HG03558 (cell line): ENCODE measurements around the gene CISTR.
"Not testable (repeated sequence)": the region's sequence is repeated elsewhere in the genome, so short reads cannot be mapped to it uniquely, and the experiment has no call there.

Experiments used
- ATAC-seq: cut with Tn5 transposase; IDR thresholded peaks from one replicate; pipeline ENCODE4 v1.9.1; 2021; ENCODE audit warnings: moderate number of reproducible peaks; ENCODE audit not compliant: unreplicated experiment; ENCODE audit errors: extremely low read depth

Gene CISTR

DNA sequence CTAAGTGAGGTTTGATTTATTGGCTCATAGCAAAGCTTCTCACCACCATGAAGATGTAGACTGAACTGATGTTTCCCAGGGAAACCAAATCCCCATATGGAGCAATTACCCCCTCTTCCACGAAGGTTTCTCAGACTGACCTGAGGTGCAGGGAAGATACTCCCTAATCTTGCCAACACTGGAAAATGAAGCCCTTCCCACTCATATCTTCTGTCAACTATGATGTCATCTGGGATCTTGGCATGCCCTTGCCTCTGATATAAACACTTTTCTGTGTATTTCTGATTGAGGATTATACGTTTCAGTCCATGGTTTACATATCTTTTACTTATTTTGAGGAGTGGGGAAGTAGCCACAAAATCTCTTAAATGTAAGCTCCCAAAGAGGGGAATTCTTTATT lies 14.1 kb upstream of the CISTR start:
- ATAC-seq, result no peak

DNA sequence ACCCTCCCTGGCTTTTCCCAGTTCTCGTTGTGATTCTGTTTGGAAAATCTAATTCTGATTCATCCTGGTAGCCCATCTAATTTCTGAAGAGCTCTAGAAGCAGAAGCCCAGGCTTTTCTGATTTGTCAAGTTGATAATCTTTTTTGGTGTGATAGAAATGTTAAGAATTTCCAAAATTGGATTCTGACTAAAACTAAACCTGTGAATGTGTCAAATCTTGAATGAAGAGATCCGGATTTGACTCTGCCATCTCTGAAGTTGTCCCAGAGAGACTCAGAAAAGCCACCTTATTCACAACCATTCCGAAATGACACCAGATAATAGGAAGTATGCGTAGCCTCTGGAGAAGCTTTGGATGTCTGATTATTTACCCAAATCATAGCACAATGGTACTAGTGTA lies 12.8 kb upstream of the CISTR start:
- no peak for ATAC-seq

DNA sequence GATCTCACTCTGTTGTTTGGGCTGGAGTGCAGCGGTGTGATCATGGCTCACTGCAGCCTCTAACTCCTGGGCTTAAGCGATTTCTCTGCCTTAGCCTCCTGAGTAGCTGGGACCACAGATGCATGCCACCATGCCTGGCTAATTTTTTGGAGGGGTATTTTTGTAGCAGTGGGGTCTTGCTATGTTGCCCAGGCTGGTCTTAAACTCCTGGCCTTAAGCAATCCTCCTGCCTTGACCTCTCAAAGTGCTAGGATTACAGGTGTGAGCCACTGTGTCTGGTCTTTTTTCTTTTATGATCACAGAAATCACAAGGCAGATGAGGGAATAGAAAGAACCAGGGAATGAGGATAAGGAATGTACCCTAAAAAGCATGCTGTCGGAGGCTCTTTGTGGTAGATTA lies 11.0 kb upstream of the CISTR start:
- ATAC-seq, result not testable (repeated sequence)

DNA sequence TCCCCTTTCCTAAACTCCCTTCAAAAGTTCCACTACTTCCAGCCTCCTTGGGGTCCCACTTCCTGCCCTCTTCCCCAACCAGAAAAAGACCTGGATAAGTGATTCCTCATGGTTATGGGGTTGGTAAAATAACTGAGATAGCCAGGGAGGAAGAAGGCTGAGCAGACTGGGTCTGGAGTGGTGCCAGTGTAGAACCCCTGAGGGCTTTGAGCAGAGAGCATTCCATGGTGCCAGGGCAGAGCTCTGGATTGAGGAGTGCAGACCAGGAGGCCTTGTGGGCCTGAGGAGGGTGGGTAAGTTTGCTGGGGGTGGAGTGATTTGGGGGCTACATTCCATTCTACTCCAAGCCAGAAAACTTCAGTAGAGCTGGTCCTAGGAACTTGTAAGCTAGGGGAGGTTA lies 9.5 kb upstream of the CISTR start:
- no peak for ATAC-seq

DNA sequence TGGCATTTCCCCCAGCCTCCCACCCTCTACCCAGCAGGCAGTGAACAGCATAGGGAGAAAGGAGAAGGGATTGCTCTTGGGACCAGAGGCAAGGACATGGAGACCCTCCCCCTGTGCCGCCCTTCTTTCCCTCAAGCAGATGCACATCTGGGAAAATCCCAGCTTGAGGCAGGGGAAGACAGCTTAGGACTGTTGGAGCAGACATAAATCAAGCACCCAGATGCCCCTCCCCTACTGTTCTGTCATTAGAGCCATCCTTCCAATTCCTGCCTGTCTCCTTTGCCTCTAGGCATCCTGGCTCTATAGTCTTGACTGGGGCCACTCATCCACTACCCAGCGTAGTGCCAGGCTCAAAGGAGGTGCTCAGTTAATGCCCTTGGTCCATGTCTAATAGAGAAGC lies 7.5 kb upstream of the CISTR start:
- no peak for ATAC-seq

DNA sequence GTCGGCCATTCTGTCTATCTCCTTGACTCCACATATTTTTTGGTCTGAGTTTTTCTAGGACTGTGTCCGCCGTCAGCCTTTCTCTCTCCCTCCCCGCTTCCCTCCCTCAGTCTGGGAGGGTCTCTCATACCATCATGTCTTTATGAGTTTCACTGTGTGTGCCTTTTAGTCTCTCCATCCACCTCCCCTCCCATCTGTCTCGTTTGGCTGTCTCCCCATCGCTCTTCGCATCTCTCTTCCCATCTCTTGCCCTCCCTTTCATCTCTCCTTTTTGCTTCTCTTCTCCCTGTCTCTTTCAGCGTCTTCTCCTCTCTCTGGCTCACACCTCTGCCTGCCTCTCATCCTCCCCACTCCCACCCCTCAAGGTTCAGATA lies 6.9 kb upstream of the CISTR start:
- no peak for ATAC-seq

DNA sequence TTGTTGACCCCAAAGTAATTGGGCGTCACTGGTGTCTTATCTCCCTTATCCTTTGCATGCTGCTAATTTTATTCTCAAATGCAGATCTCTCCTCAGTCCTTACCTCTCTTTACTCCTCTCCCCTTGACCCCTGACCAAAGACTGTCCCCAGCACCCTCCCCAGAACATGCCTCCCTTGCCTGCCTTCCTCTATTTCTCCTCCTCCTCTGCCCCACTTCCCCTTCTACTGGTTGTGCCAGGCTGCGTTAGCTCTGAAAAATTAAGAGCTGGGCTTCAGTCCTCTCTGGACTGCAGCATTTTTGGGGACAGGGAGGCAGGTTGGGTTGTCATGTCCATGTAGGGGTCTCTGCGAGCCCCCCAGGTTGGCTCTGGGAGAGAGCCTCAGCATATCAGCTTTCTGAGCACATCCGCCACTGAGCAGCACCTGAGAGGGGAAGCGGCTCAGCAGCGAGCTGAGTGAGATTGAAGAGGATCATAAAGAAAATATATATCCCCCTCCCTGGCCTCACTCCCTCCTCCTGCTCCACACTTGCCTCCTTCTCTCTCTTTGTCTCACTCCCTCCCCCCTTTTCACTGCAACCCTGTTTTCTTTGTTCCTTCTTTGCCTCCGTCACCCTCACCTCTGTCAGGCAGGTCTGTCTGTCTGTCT lies 6.4 kb upstream of the CISTR start:
- no peak for ATAC-seq

DNA sequence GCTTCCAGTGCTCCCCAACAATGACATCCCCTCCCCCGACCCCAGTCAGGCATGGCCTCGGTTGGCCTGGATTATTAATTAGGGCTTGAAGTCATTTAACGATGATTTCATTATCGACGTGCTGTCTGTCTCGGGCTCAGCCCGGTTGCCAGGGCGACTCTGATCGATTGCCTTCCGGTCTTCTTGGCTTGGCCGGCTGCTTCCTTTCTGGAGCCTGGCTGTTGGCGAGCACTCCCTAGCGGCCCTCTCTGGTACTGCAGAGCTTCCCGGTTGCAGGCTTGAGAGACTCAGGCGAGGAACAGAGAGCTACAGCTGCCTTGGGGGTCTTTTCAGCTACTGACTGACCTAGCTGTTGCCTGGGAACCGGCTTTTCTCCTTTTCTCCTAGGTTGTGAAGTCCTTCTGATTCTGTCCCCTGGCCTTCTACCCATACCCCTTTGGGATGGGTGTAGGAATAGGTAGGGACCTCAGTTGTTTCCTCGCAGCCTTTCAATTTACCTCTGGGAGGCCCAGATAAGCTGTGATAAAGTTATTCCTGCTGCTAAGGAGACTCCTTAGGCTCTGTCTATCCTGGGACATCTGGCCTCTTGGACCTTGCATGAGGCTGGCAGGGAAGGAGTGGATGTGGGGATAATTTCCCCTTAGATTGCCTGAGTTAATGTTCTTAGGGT lies 5.5 kb upstream of the CISTR start:
- ATAC-seq, result peak; percentile 43

DNA sequence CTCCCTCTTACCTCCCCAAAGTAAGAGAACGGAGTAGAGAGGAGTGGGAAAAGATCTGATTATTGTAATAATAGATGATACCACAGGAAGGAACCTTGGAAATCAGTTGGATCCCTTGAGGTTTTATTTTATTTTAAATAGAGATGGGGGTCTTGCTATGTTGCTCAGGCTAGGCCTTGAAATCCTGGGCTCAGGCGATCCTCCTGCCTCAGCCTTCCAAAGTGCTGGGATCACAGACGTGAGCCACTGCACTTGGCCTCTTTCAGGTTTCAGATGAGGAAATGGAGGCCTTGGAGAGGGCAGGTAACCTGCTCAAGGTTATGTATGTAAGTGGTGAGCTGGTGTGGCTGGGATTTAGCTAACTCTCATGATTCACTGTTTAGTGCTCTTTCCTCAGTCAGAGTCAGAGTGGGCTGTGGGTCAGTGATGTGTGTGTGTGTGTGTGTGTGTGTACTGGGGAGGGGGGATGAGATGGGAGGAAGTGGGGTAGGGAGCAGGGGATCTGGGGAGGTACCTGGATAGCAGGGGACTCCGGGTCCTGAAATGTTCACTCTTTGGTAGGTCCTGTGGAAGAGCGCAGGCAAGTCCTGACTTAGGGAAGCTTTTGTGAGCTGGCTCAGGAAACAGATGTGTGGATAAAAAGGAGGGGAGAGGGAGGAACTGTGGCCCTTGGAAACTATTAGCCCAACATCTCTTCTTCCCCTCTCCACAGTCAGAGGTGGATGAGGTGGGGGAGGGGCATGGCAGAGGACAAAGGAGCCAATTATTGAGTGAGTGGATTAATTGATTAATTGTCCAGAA lies 4.7 kb upstream of the CISTR start:
- ATAC-seq, result no peak

DNA sequence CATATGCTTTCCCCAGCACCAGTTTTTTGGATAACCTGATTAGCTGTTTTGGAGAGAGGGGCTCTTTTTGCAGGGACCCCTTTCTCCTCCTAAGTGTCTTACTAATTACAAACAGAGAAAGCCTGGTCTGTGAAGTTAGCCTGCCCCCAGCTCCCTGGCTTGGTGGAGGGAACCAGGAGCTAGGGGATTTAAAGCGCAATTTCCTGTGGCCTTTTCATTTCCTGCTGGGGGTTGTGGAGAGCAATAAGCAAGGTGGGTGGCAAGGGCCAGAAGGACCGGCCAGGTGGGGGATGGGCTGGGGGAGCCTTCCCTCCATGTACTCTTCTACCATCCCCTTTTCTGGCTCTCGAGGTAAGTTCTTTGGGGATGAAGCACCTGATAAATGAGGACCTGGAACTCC lies 4.1 kb upstream of the CISTR start:
- ATAC-seq, result no peak

DNA sequence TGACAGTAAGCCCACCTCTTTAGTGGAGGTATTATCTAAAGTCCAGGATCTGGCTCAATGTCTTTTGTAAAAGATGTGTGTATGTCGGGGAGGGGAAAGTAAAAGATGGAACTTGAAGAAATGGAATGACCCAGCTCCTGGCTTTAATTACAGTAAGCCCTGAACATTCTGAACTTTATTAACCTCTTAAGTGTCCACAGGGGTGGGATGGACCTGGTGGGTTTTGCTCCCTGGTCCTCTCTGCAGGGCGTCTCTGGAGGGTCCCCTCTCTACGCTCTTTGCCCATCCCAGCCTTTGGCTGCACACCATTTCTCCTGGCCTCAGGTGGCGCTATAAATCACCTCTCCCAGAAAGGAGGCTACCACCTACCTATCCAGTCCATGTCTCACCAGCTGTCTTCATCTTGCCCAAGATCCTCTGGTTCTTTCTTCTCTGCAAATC lies 3.7 kb upstream of the CISTR start:
- no peak for ATAC-seq

DNA sequence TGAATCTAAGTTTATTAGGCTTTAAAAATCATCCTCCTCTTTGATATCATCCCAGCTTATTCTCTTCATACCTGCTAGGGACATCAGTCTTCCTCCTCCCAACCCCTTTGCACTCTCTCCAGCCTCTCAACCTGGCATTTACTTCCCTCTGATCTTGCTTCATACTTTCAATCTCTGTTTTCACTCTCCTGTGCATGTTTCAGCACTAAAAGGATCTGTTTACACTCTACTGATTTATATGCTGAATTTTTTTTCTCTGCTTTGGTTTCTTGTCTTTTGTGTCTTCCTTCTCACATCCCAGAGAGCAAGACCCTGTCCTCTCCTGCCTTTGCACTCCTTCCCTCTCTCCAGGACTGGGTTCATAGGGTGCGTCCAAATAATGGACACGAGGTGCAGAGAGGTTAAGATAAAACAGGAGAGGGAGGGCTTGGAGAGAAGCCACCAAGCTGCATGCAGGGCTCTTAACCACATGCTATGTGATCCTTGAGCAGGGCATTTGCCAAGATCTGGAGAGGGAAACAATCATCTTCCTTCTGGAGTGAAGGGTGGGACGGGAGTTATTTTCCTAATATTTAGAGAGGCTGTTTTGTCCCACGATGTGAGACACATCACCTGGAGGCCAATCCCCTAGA lies 3.0 kb upstream of the CISTR start:
- no peak for ATAC-seq

DNA sequence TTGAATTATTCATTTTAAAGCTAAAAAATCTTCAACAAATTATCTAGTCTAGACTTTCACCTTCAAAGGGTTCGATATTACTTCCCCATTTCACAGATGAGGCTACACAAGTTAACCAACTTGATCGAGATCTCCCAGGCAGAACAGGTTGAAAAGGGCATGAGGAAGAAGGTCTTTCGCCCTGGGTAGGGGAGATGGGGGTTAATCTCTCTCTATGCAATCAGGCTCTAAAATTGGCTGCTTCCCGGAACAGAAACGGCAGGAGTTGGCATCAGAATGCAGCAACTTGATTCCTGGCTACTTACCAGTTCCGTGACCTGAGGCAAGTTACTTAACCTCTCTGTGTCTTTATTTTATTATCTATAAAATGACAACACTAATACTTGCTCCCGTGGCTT lies 2.4 kb upstream of the CISTR start:
- no peak for ATAC-seq

DNA sequence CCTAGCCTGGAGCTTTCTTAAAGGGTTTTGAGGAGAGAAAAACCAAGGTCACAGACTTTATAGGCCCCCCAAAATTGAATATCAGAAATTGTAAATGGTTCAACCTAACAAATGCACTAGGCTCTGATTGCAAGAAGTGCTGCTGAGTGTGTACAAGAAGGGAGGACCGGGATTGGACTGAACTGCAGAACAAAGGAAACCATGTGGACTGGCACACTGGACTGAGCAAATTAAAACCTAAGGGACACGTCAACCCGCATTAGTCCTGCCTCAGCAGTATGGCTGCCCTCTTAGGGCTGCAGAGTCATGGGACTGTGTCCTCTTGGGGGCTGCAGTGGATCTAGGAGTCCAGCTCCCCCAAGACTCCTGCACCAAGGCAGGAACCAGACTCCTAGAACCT lies 842 bp upstream of the CISTR start:
- no peak for ATAC-seq

DNA sequence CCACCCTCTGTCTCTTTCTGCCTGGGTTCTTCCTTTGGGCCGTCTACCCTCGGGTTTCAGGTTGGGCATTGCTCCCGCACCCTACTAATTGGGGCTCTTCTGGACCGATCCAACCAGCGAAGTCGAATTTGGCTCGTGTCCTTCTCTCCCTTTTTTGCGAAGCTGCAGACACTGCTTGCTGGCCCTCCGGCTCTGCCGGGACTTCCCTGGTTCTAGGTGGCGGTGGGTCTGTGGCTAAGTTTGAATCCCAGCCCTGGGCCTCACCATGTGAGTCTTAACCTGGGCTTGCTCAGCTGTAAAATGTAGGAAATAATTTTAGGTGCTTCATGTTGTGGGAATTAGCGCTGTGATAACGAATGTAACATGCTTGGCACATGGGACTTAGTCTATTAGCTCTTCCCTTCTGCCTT lies 418 bp upstream of the CISTR start:
- ATAC-seq, result no peak

DNA sequence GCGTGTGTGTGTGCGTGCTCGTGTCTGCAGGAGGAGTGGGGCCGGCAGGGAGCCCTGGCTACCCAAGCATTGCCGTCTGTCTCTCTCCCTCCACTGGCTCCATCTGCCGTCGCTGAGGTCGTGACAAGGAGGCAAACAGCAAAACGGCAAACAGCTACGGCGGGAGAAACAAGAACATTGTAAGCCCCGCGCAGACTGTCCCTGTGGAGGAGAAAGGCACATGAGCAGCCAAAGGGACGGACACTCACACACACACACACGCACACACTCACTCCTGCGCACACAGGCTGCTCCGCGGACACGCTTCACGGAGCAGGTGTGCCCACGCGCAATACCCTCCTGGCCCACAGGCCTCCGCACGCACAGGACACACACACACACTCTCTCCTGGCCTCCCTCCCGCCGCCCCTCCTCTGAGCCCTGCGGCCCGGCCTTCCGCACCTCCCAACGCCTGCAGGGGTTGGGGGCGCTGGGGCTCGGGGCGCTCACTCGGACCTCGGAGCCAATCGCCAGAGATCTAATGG lies 905 bp downstream of the CISTR start:
- ATAC-seq, result no peak

DNA sequence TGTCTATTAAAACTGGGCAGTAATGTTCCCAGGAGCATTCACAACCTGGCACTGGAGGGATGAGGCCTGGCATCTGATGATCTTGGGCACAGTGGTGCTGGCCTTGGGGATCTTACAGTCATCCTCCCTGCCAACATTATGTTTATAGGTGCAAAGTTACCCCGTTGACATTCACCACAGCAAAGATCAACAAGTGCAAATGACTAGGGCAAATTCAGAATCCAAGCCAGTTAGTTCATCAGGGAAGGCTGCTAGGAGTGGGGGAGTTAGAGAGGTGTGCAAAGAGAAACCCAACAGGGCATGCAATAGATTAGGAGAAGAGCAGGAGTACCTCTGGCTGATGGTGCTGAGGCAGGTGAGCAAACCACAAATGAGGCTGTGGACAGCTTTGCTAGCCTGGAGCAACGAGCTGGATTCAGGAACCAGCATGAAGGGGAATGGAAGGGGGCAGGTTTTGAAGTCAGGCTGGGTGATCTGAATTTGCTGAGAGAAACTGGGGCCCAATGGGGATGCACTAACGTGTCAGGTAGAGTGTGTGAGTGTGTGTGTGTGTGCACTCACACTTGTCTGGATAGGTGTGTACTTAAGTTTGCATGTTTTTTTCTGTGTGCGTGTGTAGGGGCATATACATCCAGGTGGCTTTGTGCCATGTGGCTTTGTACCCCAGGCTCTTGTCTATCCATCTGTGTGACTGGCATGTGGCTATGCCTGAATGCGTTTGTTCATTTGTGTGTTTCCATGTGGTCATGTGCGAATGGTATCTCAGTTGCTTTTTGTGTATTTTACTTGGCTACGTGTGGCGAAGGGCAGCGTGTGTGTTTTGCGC lies 1.6 kb downstream of the CISTR start:
- ATAC-seq, result no peak

DNA sequence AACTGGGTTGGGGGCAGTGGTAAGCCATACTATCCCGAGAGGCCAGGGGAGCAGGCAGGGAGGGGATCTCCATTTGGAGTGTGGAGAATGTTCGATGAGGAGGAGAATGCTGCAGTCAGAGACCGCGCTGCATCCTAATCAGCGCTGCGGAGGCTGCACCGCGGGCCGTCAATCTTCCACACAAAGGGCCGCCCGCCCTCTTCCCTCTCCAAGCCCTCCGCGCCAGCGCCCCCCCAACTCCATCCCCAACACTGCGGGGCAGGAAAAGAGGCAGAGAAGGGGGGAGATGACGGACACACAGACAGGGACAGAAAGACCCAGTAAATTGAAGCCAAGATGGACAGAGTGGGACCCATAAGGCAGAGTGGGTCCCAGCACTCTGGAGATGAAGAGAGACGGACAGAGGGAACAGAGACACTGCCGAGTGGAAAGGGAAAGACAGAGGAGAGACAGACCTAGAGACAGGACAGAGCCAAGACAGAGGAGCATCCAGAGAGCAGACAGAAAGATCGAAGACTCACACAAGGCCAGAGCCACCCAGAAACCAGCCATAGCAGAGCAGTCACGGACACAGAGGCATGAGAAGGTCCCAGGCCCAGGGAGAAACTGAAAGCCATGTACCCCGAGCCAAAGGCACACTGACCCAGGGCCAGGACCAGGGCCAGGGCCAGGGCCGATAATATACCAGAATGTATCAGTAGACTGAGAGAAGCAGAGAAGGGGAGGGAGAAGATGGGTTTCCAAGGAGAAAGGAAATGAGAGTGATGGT lies 3.5 kb downstream of the CISTR start:
- no peak for ATAC-seq

DNA sequence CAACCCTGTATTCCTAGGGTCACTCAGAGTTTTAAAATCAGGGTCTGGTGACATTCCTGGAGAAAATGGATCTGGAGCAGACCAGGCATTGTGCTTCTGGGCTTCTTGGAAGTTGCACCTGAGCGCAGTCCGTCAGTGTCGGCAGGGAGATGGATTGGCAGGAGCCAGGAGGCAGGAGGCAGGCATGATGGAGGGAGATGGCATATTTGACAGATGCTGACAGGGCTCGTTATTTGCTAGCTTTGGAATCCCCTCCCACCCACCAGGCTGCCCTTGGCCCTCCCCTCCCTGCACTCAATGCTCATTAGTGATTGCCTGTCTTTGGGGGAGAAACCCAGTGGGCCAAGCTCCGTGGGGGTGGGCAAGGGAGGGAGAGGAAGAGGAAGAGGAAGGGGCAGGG lies 4.7 kb downstream of the CISTR start:
- ATAC-seq, result no peak
